ENCODE measurements around the gene DUSP19.
"Not testable (repeated sequence)": the region's sequence is repeated elsewhere in the genome, so short reads cannot be mapped to it uniquely, and the experiment has no call there.

- not testable (repeated sequence) for TF ChIP-seq POLR2A, POLR2AphosphoS5, TAF1, POU2F2 (IDR thresholded peaks at IDR 0.05; ENCODE audit: low read depth, low read length)
Measured at GRCh38 chr2:183043580-183043979, 35.0 kb upstream of the DUSP19 start.

Data from GM12891 (cell line).